ENCODE data around the gene LHX1. TPM values are rescaled to one million over a fixed set of nuclear protein-coding genes. Genes with fewer than 3 reads are reported as not detected.
A peak's percentile ranks its signal among the peaks of the same experiment; 100 is the strongest.

LHX1 gene
- total and polyA plus RNA-seq, 2 of the 8 experiments (the other 6 are each of a cell fraction or from before 2014, with no cell fraction given), result 0.26 to 0.93 TPM

DNA sequence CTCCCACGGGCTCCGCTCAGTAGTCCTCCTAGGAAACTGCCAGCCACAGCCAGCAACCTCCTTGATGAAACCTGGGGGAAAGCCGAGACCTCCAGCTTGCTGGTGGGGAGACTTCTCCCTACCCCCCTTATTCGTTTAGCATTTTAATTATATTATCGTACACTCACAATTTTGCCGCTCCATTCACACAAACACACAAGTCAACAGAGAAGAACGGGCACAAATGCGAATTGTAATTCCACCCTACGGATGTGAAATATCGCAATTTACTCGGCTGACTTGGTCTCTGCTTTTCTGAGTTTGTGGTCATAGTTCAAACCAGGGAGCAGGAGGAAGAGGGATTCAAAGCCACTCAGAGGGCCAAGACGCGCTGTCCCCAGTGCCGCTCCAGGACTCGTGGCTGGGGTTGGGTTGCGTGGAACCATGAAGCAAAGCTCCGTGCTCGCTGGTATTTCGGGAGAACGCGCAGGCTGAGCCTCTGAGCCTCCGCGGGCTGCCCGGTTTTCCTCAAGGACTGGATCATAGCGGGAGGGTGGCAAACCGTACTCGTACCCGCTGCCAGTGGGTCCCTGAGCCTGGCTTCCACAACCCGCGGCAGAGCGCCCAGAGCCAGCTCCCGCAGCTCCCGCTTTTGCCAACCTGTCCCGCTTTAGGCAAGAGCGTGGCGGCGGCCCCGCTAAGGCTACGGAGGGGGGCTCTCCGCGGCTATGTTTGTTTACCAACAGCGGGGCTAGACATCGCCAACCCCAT is 2.0 kb downstream of the LHX1 start (continued):
- TF ChIP-seq E2F6 (IDR thresholded peaks at IDR 0.05) (no peak), SIX5 (IDR thresholded peaks at IDR 0.05; ENCODE audit: low read depth, low read length) (no peak), NRF1 (IDR thresholded peaks at IDR 0.05; ENCODE audit: low read depth, low read length) (no peak), YY1 (IDR thresholded peaks at IDR 0.05; ENCODE audit: low read depth, low read length) (no peak), BRCA1 (IDR thresholded peaks at IDR 0.05; ENCODE audit: low read depth, low read length) (no peak), ASH2L (IDR thresholded peaks at IDR 0.05; ENCODE audit: low read length) (no peak), EZH2 (IDR thresholded peaks at IDR 0.05; ENCODE audit: low read depth, low read length, severe bottlenecking) (peak; percentile 99), CBX5 (IDR thresholded peaks at IDR 0.05; ENCODE audit: low read depth, low read length) (no peak), RFX5 (IDR thresholded peaks at IDR 0.05; ENCODE audit: borderline replicate concordance, low read depth, low read length) (no peak), SRF (IDR thresholded peaks at IDR 0.05; ENCODE audit: low read depth, low read length) (no peak), CEBPB (IDR thresholded peaks at IDR 0.05; ENCODE audit: low read depth, low read length) (no peak), CBX8 (IDR thresholded peaks at IDR 0.05; ENCODE audit: borderline replicate concordance, low read depth, low read length) (peak; percentile 99), CHD2 (IDR thresholded peaks at IDR 0.05; ENCODE audit: low read length) (no peak), JUN (IDR thresholded peaks at IDR 0.05; ENCODE audit: low read depth, low read length) (no peak), POU5F1 (IDR thresholded peaks at IDR 0.05; ENCODE audit: low read depth, low read length) (no peak), FOSL1 (IDR thresholded peaks at IDR 0.05; ENCODE audit: insufficient read depth, low read depth, low read length) (no peak), HDAC6 (IDR thresholded peaks at IDR 0.05; ENCODE audit: low read depth, low read length) (no peak)

Data from H1 (cell line).